GM12892 (cell line): ENCODE measurements around the gene EPHA8.

ENCODE experiments used
- POLR2A ChIP-seq: IDR thresholded peaks from 2 replicates; pipeline ENCODE4 v1.6.1; 2011; ENCODE audit warnings: low read depth, low read length, control low read depth
- POLR2AphosphoS5 ChIP-seq: IDR thresholded peaks from 2 replicates; pipeline ENCODE4 v1.6.1; 2011; ENCODE audit warnings: low read depth, low read length, control low read depth
- TAF1 ChIP-seq: IDR thresholded peaks from 2 replicates; pipeline ENCODE4 v1.6.1; 2011; ENCODE audit warnings: low read depth, mild to moderate bottlenecking, control low read depth, low read length, borderline replicate concordance

DNA sequence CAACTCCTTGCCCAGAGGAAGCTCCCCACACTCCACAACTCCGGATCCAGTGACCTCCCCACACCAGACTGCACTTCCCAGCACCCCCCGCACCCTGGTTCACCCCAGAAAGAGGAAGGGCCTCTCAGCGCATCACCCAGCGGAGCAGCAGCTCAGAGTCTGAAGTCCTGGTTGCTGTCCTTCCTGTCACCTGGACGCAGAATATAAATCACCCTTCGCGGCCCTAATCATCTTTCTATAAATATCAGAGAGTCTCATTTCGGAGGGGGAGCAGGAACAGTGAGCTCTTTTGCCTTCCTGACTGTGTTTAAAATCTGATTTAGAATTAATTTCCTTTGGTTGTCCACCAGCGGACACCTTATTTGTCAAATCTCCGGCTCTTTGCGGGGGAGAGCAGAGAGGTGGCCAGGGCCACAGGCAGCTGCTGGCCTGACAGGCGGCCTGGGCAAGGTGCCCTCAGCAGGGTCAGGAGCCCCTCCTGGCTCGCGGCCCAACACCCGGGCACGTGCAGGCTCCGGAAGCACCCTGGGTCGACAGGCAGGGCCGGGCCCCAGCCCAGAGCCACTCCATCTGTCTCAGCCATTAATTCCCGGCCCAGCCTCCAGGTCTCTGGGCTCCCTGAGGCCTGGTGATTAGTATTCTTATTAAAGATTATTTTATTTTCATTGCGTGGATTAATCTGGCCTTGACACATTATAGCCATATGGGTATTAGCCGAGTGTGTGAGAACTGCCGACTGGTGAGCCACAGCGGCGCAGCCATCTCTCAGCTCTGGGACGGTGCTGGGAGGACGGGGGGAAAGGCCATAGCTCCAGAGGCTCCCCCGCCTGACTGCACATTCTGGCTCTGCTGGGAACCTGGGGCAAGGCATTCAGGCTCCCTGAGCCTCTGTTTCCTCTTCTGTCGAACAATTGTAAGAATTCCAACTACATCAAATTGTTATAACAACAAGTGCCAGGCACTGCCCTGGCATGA lies 19.7 kb downstream of the EPHA8 start:
- TF ChIP-seq POLR2A (no peak), POLR2AphosphoS5 (no peak), TAF1 (no peak)
